HCT116 (cell line): Measurements from ENCODE around the gene MUC20. TPM values are rescaled to one million over a fixed set of nuclear protein-coding genes. Genes with fewer than 3 reads are reported as not detected.

ENCODE experiments used
- ATAC-seq: fragments of 200-7000 bp; cut with Tn5 transposase; 2 replicates; pipeline ENCODE4 v1.9.1; 2020; ENCODE audit warnings: mild to moderate bottlenecking, moderate library complexity
- BruUV-seq: library from RNA; stranded (reverse); fragments of 400-500 nt; replicated peaks from 2 replicates; lab custom pipeline; 2021; lab: Mats Ljungman, UMichigan
- CTCF ChIA-PET: fragments of 300-600 bp; sonication (Branson Sonifier 250); formaldehyde crosslinking; loops from one replicate; lab custom pipeline; 2021; ENCODE audit warnings: antibody characterized with exemption; lab: Charles Lee
- POLR2A ChIA-PET: fragments of 300-600, 350-600 bp; sonication (Branson Sonifier 250); formaldehyde crosslinking; loops from one replicate; lab custom pipeline; 2021; ENCODE audit warnings: antibody characterized with exemption; lab: Charles Lee
- RAD21 ChIA-PET, 2 experiments: fragments of 300-600 bp; sonication (Branson Sonifier 250); formaldehyde crosslinking; loops; one replicate each; lab custom pipeline; 2023; ENCODE audit warnings: low total read pairs in 2 of 2; ENCODE audit not compliant: uncharacterized antibody in 2 of 2, unreplicated experiment in 2 of 2, low non-redundant PET in 1 of 2; lab: Charles Lee
- DNase-seq: peaks from one replicate; pipeline ENCODE4 v3.0.0-alpha.2; 2010; ENCODE audit warnings: low read depth, low spot score
- H2AFZ ChIP-seq: fragments of 200-600 bp; shearing (Covaris generic), sonication (generic); 2 replicates; pipeline ENCODE4 v1.6.1; 2017; ENCODE audit warnings: low read depth, mixed run types, mixed read lengths, antibody characterized with exemption, low read length; ENCODE audit not compliant: poor library complexity, severe bottlenecking
- H3K27ac ChIP-seq: 2 replicates; pipeline ENCODE4 v1.5.1; 2012; ENCODE audit warnings: low read depth, low read length
- H3K27me3 ChIP-seq: fragments of 200-600 bp; sonication (generic); 2 replicates; pipeline ENCODE4 v1.6.1; 2016; ENCODE audit warnings: mixed run types, low read length, mixed read lengths; ENCODE audit not compliant: insufficient read depth
- H3K36me3 ChIP-seq, 2 experiments: fragments of 200-500 bp in 1 of 2; fragments of 200-600 bp in 1 of 2; sonication (Bioruptor generic) in 1 of 2; sonication (generic) in 1 of 2; 2 replicates each; pipeline versions ENCODE4 v1.5.1 to v1.6.1; 2014 to 2016; ENCODE audit warnings: low read length in 2 of 2, inconsistent platforms in 1 of 2, mixed read lengths in 1 of 2, mixed run types in 1 of 2; ENCODE audit not compliant: insufficient read depth in 2 of 2, control insufficient read depth in 1 of 2
- H3K4me1 ChIP-seq, 2 experiments: fragments of 200-600 bp in 1 of 2; sonication (generic) in 1 of 2; 2 replicates each; pipeline versions ENCODE4 v1.5.1 to v1.6.1; 2012 to 2017; ENCODE audit warnings: low read length in 2 of 2, inconsistent platforms in 1 of 2, mild to moderate bottlenecking in 1 of 2, mixed read lengths in 1 of 2, mixed run types in 1 of 2, moderate library complexity in 1 of 2; ENCODE audit not compliant: insufficient read depth in 2 of 2, control insufficient read depth in 1 of 2
- H3K4me2 ChIP-seq: fragments of 200-600 bp; sonication (generic); 2 replicates; pipeline ENCODE4 v1.6.1; 2017; ENCODE audit warnings: mixed run types, low read length, mixed read lengths
- H3K4me3 ChIP-seq, 2 experiments: fragments of 200-600 bp in 1 of 2; sonication (generic) in 1 of 2; replicated peaks in 1 of 2; 2 replicates each; pipeline ENCODE4 v1.5.1; 2011 to 2016; ENCODE audit warnings: low read length in 2 of 2, control low read depth in 1 of 2, low read depth in 1 of 2, mild to moderate bottlenecking in 1 of 2, mixed read lengths in 1 of 2, mixed run types in 1 of 2
- H3K79me2 ChIP-seq: fragments of 200-600 bp; sonication (generic); 2 replicates; pipeline ENCODE4 v1.6.1; 2017; ENCODE audit warnings: mild to moderate bottlenecking, mixed run types, low read length, moderate library complexity, mixed read lengths; ENCODE audit not compliant: insufficient read depth
- H3K9ac ChIP-seq: fragments of 200-600 bp; sonication (generic); 2 replicates; pipeline ENCODE4 v1.6.1; 2016; ENCODE audit warnings: low read length, mixed read lengths
- H3K9me2 ChIP-seq: fragments of 200-600 bp; sonication (generic), shearing (Covaris generic); 2 replicates; pipeline ENCODE4 v1.6.1; 2017; ENCODE audit warnings: mixed run types, mild to moderate bottlenecking, moderate library complexity; ENCODE audit not compliant: insufficient read depth
- H3K9me3 ChIP-seq, 2 experiments: fragments of 200-500 bp in 1 of 2; fragments of 200-600 bp in 1 of 2; sonication (Bioruptor generic) in 1 of 2; sonication (generic) in 1 of 2; 2 replicates each; pipeline ENCODE4 v1.6.1; 2014 to 2017; ENCODE audit warnings: low read length in 2 of 2, mixed read lengths in 2 of 2, inconsistent platforms in 1 of 2, low read depth in 1 of 2, mild to moderate bottlenecking in 1 of 2, mixed run types in 1 of 2, moderate library complexity in 1 of 2; ENCODE audit not compliant: control insufficient read depth in 1 of 2, insufficient read depth in 1 of 2
- H4K20me1 ChIP-seq: fragments of 200-600 bp; sonication (generic), shearing (Covaris generic); 2 replicates; pipeline ENCODE4 v1.6.1; 2017; ENCODE audit warnings: mixed run types, mild to moderate bottlenecking, moderate library complexity; ENCODE audit not compliant: insufficient read depth
- CEBPB ChIP-seq: IDR thresholded peaks from 2 replicates; pipeline ENCODE4 v1.6.1; 2012; ENCODE audit warnings: low read depth
- EGR1 ChIP-seq: IDR thresholded peaks from 2 replicates; pipeline ENCODE4 v1.6.1; 2012; ENCODE audit warnings: low read depth
- ELF1 ChIP-seq: IDR thresholded peaks from 2 replicates; pipeline ENCODE4 v1.6.1; 2012; ENCODE audit warnings: low read depth, borderline replicate concordance
- EZH2 ChIP-seq: fragments of 200-600 bp; sonication (generic); IDR thresholded peaks from 2 replicates; pipeline ENCODE4 v1.6.1; 2017; ENCODE audit warnings: antibody characterized with exemption, mixed run types
- POLR2A ChIP-seq: IDR thresholded peaks from 2 replicates; pipeline ENCODE4 v1.7.0; 2011; ENCODE audit warnings: borderline replicate concordance; ENCODE audit not compliant: insufficient read depth, insufficient read length; ENCODE audit errors: extremely low read depth
- POLR2AphosphoS5 ChIP-seq: IDR thresholded peaks from 2 replicates; pipeline ENCODE4 v1.6.1; 2011; ENCODE audit warnings: mild to moderate bottlenecking, low read depth, low read length, moderate library complexity
- REST ChIP-seq: IDR thresholded peaks from 2 replicates; pipeline ENCODE4 v1.6.1; 2012; ENCODE audit warnings: low read depth
- TCF7L2 ChIP-seq: IDR thresholded peaks from 2 replicates; pipeline ENCODE4 v1.7.0; 2011; ENCODE audit warnings: borderline replicate concordance, inconsistent platforms; ENCODE audit not compliant: insufficient read depth, insufficient read length; ENCODE audit errors: extremely low read depth
- YY1 ChIP-seq: IDR thresholded peaks from 2 replicates; pipeline ENCODE4 v1.6.1; 2011; ENCODE audit warnings: low read length, low read depth, moderate library complexity, mild to moderate bottlenecking; ENCODE audit not compliant: insufficient replicate concordance; ENCODE audit errors: extremely low read depth
- ZFX ChIP-seq: fragments of 450-650 bp; IDR thresholded peaks from 2 replicates; pipeline ENCODE4 v1.6.1; 2017
- ZNF274 ChIP-seq: fragments of 200-500 bp; sonication (Bioruptor generic); IDR thresholded peaks from 2 replicates; pipeline ENCODE4 v1.6.1; 2014; ENCODE audit warnings: mild to moderate bottlenecking, low read depth, low read length, inconsistent platforms
- intact Hi-C: fragments of 100-400 bp; cut with micrococcal nuclease; formaldehyde crosslinking; loops from 2 replicates; pipeline ENCODE4 v1.10.0; 2022
- total RNA-seq: library from RNA; stranded (reverse); gene quantifications from one replicate; pipeline ENCODE4 v1.2.1, GENCODE V29; 2021; ENCODE audit not compliant: unreplicated experiment
- TF ChIP-seq, protein P1 (sequence below), 3 experiments: fragments of 200-600 bp in 1 of 3; sonication (generic) in 1 of 3; IDR thresholded peaks in 2 of 3; conservative IDR thresholded peaks in 1 of 3; 2 replicates each; pipeline ENCODE4 v1.5.1; 2012 to 2017; ENCODE audit warnings: low read depth in 2 of 3, low read length in 2 of 3, antibody characterized with exemption in 1 of 3, borderline replicate concordance in 1 of 3, control low read depth in 1 of 3, mild to moderate bottlenecking in 1 of 3, mixed read lengths in 1 of 3, mixed run types in 1 of 3, moderate library complexity in 1 of 3; ENCODE audit not compliant: insufficient read depth in 1 of 3

Gene MUC20
- total RNA-seq, 1 experiment from 2014 or later = 2.4 TPM

GRCh38 chr3:195761567-195762248 lies 40.9 kb downstream of the MUC20 start:
- ChIA-PET RAD21 (no interaction called here), CTCF (no interaction called here), POLR2A (no interaction called here)
- Histone ChIP-seq H3K27me3 (no peaks in the 10 kb centered on the region), H3K9me3 (no peaks in the 10 kb centered on the region), H2AFZ (no peak overlapping the region), H3K4me2 (no peak overlapping the region), H3K36me3 (no peaks in the 10 kb centered on the region), H3K4me1 (peaks cover 2 to 6% of the 10 kb centered on the region in 2 experiments; a peak in 2 of 4 replicates), H4K20me1 (no peaks in the 10 kb centered on the region), H3K79me2 (no peaks in the 10 kb centered on the region), H3K27ac (no peak overlapping the region), H3K4me3 (no peak overlapping the region), H3K9me2 (no peaks in the 10 kb centered on the region), H3K9ac (no peak overlapping the region)
- no peak for TF ChIP-seq ZFX
- no peak for TF ChIP-seq TCF7L2
- no peak for TF ChIP-seq YY1
- no peak for TF ChIP-seq ELF1
- TF ChIP-seq EGR1 = no peak
- no peak for TF ChIP-seq EZH2
- TF ChIP-seq REST = no peak
- no peak for TF ChIP-seq POLR2A
- TF ChIP-seq ZNF274 = no peak
- TF ChIP-seq, protein P1, sequence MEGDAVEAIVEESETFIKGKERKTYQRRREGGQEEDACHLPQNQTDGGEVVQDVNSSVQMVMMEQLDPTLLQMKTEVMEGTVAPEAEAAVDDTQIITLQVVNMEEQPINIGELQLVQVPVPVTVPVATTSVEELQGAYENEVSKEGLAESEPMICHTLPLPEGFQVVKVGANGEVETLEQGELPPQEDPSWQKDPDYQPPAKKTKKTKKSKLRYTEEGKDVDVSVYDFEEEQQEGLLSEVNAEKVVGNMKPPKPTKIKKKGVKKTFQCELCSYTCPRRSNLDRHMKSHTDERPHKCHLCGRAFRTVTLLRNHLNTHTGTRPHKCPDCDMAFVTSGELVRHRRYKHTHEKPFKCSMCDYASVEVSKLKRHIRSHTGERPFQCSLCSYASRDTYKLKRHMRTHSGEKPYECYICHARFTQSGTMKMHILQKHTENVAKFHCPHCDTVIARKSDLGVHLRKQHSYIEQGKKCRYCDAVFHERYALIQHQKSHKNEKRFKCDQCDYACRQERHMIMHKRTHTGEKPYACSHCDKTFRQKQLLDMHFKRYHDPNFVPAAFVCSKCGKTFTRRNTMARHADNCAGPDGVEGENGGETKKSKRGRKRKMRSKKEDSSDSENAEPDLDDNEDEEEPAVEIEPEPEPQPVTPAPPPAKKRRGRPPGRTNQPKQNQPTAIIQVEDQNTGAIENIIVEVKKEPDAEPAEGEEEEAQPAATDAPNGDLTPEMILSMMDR (IDR thresholded peaks at IDR 0.05 in 2 of 3, conservative IDR thresholded peaks at IDR 0.05 in 1 of 3; ENCODE audit: borderline replicate concordance in 1 of 3, insufficient read depth in 1 of 3, low read depth in 2 of 3, low read length in 2 of 3) = no peak
- no peak for TF ChIP-seq CEBPB
- TF ChIP-seq POLR2AphosphoS5 = no peak
- intact Hi-C loops = no loop called here
- BruUV-seq = no TSS peak
- ATAC-seq (no peak), DNase-seq (no peak)
